HG02870 (cell line): ENCODE measurements around the gene NADK2.
"Not testable (repeated sequence)": the region's sequence is repeated elsewhere in the genome, so short reads cannot be mapped to it uniquely, and the experiment has no call there.

ENCODE experiments used
- ATAC-seq: cut with Tn5 transposase; IDR thresholded peaks from one replicate; pipeline ENCODE4 v1.9.1; 2021; ENCODE audit warnings: mild to moderate bottlenecking, moderate library complexity; ENCODE audit not compliant: unreplicated experiment

Gene NADK2

GRCh38 chr5:36208786-36209185 is 32.9 kb downstream of the NADK2 start:
- no peak for ATAC-seq

- ATAC-seq = no peak
These were observed 34.8 kb downstream of the NADK2 start for GRCh38 chr5:36206913-36207312.

- ATAC-seq = no peak
These were observed 36.4 kb downstream of the NADK2 start for GRCh38 chr5:36205329-36205728.

GRCh38 chr5:36202521-36202961 is 39.2 kb downstream of the NADK2 start:
- ATAC-seq = no peak

GRCh38 chr5:36200513-36200912 is 41.2 kb downstream of the NADK2 start:
- no peak for ATAC-seq

- no peak for ATAC-seq
These were observed 42.1 kb downstream of the NADK2 start for GRCh38 chr5:36199620-36200019.

GRCh38 chr5:36198783-36199182 is 42.9 kb downstream of the NADK2 start:
- ATAC-seq = not testable (repeated sequence)

- ATAC-seq = no peak
These were observed 43.4 kb downstream of the NADK2 start for GRCh38 chr5:36198281-36198680.

- no peak for ATAC-seq
These were observed 48.0 kb downstream of the NADK2 start for GRCh38 chr5:36193746-36194145.

- not testable (repeated sequence) for ATAC-seq
These were observed 57.3 kb downstream of the NADK2 start for GRCh38 chr5:36184408-36184807.

- ATAC-seq = no peak
These were observed 60.0 kb downstream of the NADK2 start for GRCh38 chr5:36181774-36182173.

GRCh38 chr5:36180556-36181350 is 61.0 kb downstream of the NADK2 start:
- no peak for ATAC-seq

GRCh38 chr5:36179950-36180349 is 61.8 kb downstream of the NADK2 start:
- ATAC-seq = no peak

- ATAC-seq = no peak
These were observed 63.2 kb downstream of the NADK2 start for GRCh38 chr5:36178524-36178890.

GRCh38 chr5:36177715-36178523 is 63.8 kb downstream of the NADK2 start:
- ATAC-seq = no peak

GRCh38 chr5:36177154-36177553 is 64.6 kb downstream of the NADK2 start:
- ATAC-seq = peak; percentile 96

GRCh38 chr5:36175043-36175442 is 66.7 kb downstream of the NADK2 start:
- no peak for ATAC-seq

GRCh38 chr5:36174119-36174518 is 67.6 kb downstream of the NADK2 start:
- no peak for ATAC-seq

GRCh38 chr5:36173426-36173825 is 68.3 kb downstream of the NADK2 start:
- ATAC-seq = no peak

GRCh38 chr5:36172599-36172998 is 69.1 kb downstream of the NADK2 start:
- ATAC-seq = no peak

GRCh38 chr5:36170832-36171424 is 70.8 kb downstream of the NADK2 start:
- ATAC-seq = no peak

GRCh38 chr5:36168737-36169136 is 73.0 kb downstream of the NADK2 start:
- no peak for ATAC-seq
